ENCODE results near the gene DHX35.

- TF ChIP-seq, protein P1, sequence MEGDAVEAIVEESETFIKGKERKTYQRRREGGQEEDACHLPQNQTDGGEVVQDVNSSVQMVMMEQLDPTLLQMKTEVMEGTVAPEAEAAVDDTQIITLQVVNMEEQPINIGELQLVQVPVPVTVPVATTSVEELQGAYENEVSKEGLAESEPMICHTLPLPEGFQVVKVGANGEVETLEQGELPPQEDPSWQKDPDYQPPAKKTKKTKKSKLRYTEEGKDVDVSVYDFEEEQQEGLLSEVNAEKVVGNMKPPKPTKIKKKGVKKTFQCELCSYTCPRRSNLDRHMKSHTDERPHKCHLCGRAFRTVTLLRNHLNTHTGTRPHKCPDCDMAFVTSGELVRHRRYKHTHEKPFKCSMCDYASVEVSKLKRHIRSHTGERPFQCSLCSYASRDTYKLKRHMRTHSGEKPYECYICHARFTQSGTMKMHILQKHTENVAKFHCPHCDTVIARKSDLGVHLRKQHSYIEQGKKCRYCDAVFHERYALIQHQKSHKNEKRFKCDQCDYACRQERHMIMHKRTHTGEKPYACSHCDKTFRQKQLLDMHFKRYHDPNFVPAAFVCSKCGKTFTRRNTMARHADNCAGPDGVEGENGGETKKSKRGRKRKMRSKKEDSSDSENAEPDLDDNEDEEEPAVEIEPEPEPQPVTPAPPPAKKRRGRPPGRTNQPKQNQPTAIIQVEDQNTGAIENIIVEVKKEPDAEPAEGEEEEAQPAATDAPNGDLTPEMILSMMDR (IDR thresholded peaks at IDR 0.05), result no peak
- no peak for TF ChIP-seq POLR2A (IDR thresholded peaks at IDR 0.05)
These were observed 110.0 kb downstream of the DHX35 start for GRCh38 chr20:39072132-39072531.
